HG02938 (cell line): ENCODE measurements around the gene TAF1B.

ENCODE experiments used
- ATAC-seq: cut with Tn5 transposase; IDR thresholded peaks from one replicate; pipeline ENCODE4 v1.9.1; 2021; ENCODE audit warnings: mild to moderate bottlenecking, moderate library complexity; ENCODE audit not compliant: unreplicated experiment

TAF1B gene

GRCh38 chr2:9982891-9983290, 139.6 kb downstream of the TAF1B start:
- ATAC-seq = no peak

GRCh38 chr2:9983401-9984216, 140.3 kb downstream of the TAF1B start:
- ATAC-seq = no peak
